ENCODE results near the gene PDILT. TPM values are rescaled to one million over a fixed set of nuclear protein-coding genes. Genes with fewer than 3 reads are reported as not detected.
"Not testable (repeated sequence)": the region's sequence is repeated elsewhere in the genome, so short reads cannot be mapped to it uniquely, and the experiment has no call there.

Gene PDILT
- total RNA-seq, 1 donor: not detected

GRCh38 chr16:20316715-20317114 is 87.8 kb downstream of the PDILT start:
- no peaks in the 10 kb centered on the region for H3K4me1 ChIP-seq (ENCODE audit: insufficient read depth, low read length)
- no peaks in the 10 kb centered on the region for H3K79me2 ChIP-seq (ENCODE audit: insufficient read depth, low read length)
- no peak for TF ChIP-seq CTCF (IDR thresholded peaks at IDR 0.05; ENCODE audit: extremely low read depth, low read depth, low read length)
- DNase-seq (ENCODE audit: insufficient read length, low spot score, missing footprints): no peak
- H3K4me3 ChIP-seq (ENCODE audit: insufficient read depth, low read length): no peak overlapping the region
- no peaks in the 10 kb centered on the region for H3K27me3 ChIP-seq (ENCODE audit: insufficient read depth, low read length)
- no peak overlapping the region for H2AFZ ChIP-seq (ENCODE audit: low read length)
- H3K9me3 ChIP-seq (ENCODE audit: low read depth, low read length): no peaks in the 10 kb centered on the region
- H3K36me3 ChIP-seq (ENCODE audit: insufficient read depth, low read length): no peaks in the 10 kb centered on the region
- no peak overlapping the region for H3K4me2 ChIP-seq (ENCODE audit: insufficient read depth, low read length)
- no peak overlapping the region for H3K27ac ChIP-seq (ENCODE audit: low read depth, low read length)
- no peaks in the 10 kb centered on the region for H4K20me1 ChIP-seq (ENCODE audit: insufficient read depth, low read length)

- no peak overlapping the region for H3K27ac ChIP-seq (ENCODE audit: low read depth, low read length)
- H3K27me3 ChIP-seq (ENCODE audit: insufficient read depth, low read length): no peaks in the 10 kb centered on the region
- TF ChIP-seq CTCF (IDR thresholded peaks at IDR 0.05; ENCODE audit: extremely low read depth, low read depth, low read length): no peak
- no peak for DNase-seq (ENCODE audit: insufficient read length, low spot score, missing footprints)
- no peaks in the 10 kb centered on the region for H3K9me3 ChIP-seq (ENCODE audit: low read depth, low read length)
- no peaks in the 10 kb centered on the region for H3K36me3 ChIP-seq (ENCODE audit: insufficient read depth, low read length)
- H3K4me3 ChIP-seq (ENCODE audit: insufficient read depth, low read length): no peak overlapping the region
- no peak overlapping the region for H3K4me2 ChIP-seq (ENCODE audit: insufficient read depth, low read length)
- H3K79me2 ChIP-seq (ENCODE audit: insufficient read depth, low read length): no peaks in the 10 kb centered on the region
- H3K4me1 ChIP-seq (ENCODE audit: insufficient read depth, low read length): no peaks in the 10 kb centered on the region
- no peak overlapping the region for H2AFZ ChIP-seq (ENCODE audit: low read length)
- H4K20me1 ChIP-seq (ENCODE audit: insufficient read depth, low read length): no peaks in the 10 kb centered on the region
Observed at GRCh38 chr16:20315764-20316163, 88.8 kb downstream of the PDILT start.

GRCh38 chr16:20314575-20314974 is 90.0 kb downstream of the PDILT start:
- Histone ChIP-seq H3K4me2 (ENCODE audit: insufficient read depth, low read length) (no peak overlapping the region), H3K27ac (ENCODE audit: low read depth, low read length) (no peak overlapping the region), H3K36me3 (ENCODE audit: insufficient read depth, low read length) (no peaks in the 10 kb centered on the region), H3K4me3 (ENCODE audit: insufficient read depth, low read length) (no peak overlapping the region), H3K79me2 (ENCODE audit: insufficient read depth, low read length) (no peaks in the 10 kb centered on the region), H3K9me3 (ENCODE audit: low read depth, low read length) (no peaks in the 10 kb centered on the region), H4K20me1 (ENCODE audit: insufficient read depth, low read length) (no peaks in the 10 kb centered on the region), H3K4me1 (ENCODE audit: insufficient read depth, low read length) (no peaks in the 10 kb centered on the region), H3K27me3 (ENCODE audit: insufficient read depth, low read length) (no peaks in the 10 kb centered on the region), H2AFZ (ENCODE audit: low read length) (no peak overlapping the region)
- no peak for DNase-seq (ENCODE audit: insufficient read length, low spot score, missing footprints)
- no peak for TF ChIP-seq CTCF (IDR thresholded peaks at IDR 0.05; ENCODE audit: extremely low read depth, low read depth, low read length)

- Histone ChIP-seq H3K4me3 (ENCODE audit: insufficient read depth, low read length) (no peak overlapping the region), H3K79me2 (ENCODE audit: insufficient read depth, low read length) (no peaks in the 10 kb centered on the region), H3K4me1 (ENCODE audit: insufficient read depth, low read length) (no peaks in the 10 kb centered on the region), H3K4me2 (ENCODE audit: insufficient read depth, low read length) (no peak overlapping the region), H3K27ac (ENCODE audit: low read depth, low read length) (no peak overlapping the region), H4K20me1 (ENCODE audit: insufficient read depth, low read length) (no peaks in the 10 kb centered on the region), H3K9me3 (ENCODE audit: low read depth, low read length) (no peaks in the 10 kb centered on the region), H3K27me3 (ENCODE audit: insufficient read depth, low read length) (no peaks in the 10 kb centered on the region), H3K36me3 (ENCODE audit: insufficient read depth, low read length) (no peaks in the 10 kb centered on the region), H2AFZ (ENCODE audit: low read length) (no peak overlapping the region)
- DNase-seq (ENCODE audit: insufficient read length, low spot score, missing footprints): no peak
- TF ChIP-seq CTCF (IDR thresholded peaks at IDR 0.05; ENCODE audit: extremely low read depth, low read depth, low read length): no peak
Observed at GRCh38 chr16:20313741-20314140, 90.8 kb downstream of the PDILT start.

GRCh38 chr16:20312536-20313095 is 91.9 kb downstream of the PDILT start:
- H3K36me3 ChIP-seq (ENCODE audit: insufficient read depth, low read length); H3K4me2 ChIP-seq (ENCODE audit: insufficient read depth, low read length); H4K20me1 ChIP-seq (ENCODE audit: insufficient read depth, low read length); H3K27me3 ChIP-seq (ENCODE audit: insufficient read depth, low read length); H3K4me1 ChIP-seq (ENCODE audit: insufficient read depth, low read length); DNase-seq (ENCODE audit: insufficient read length, low spot score, missing footprints); H3K27ac ChIP-seq (ENCODE audit: low read depth, low read length); H3K79me2 ChIP-seq (ENCODE audit: insufficient read depth, low read length); H3K4me3 ChIP-seq (ENCODE audit: insufficient read depth, low read length); H2AFZ ChIP-seq (ENCODE audit: low read length); H3K9me3 ChIP-seq (ENCODE audit: low read depth, low read length): not testable (repeated sequence)
